HG03196 (cell line): Measurements from ENCODE around the gene EPHB3.

Source experiments
- ATAC-seq: cut with Tn5 transposase; IDR thresholded peaks from one replicate; pipeline ENCODE4 v1.9.1; 2021; ENCODE audit not compliant: unreplicated experiment

Gene EPHB3

DNA sequence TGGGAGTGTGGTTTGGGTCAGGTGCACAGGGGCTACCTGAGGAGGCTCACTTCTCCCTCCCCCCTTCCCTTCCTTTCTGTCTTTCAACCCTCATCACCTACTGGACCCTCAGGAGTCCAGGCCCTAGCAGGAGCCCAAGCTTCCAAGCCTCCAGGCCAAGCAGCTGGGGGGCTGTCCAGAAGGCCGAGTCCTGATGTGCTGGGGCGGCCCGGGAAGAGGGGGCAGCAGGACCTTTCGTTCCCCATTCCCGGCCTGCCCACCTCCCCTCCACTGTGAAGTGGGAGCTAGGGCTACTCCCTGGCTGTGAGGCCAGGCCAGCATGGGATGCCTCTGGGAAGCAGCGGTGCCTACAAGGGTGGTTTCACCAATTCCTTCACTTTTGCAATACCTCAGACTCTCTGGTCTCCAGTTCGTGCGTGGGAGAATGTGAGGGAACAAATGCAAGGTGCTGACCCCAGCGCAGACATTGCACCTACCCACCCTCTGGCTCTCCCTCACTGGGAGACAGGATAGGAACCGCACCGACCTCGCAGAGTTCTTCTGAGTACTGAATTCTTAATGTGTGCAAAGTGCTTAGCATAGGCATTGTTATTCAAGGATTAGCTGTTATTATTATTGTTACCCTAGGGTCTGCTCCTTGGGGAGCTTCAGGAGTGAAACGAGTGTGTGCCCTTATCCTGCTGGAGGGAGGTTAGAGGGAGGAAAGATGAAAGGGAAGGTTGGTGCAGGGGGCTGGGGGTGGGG lies 2.5 kb downstream of the EPHB3 start:
- ATAC-seq, result no peak

- no peak for ATAC-seq
Observed at GRCh38 chr3:184564685-184565385, 3.2 kb downstream of the EPHB3 start.

- no peak for ATAC-seq
Observed at GRCh38 chr3:184565421-184566211, 4.0 kb downstream of the EPHB3 start.

- no peak for ATAC-seq
Observed at GRCh38 chr3:184566441-184567414, 5.1 kb downstream of the EPHB3 start.

DNA sequence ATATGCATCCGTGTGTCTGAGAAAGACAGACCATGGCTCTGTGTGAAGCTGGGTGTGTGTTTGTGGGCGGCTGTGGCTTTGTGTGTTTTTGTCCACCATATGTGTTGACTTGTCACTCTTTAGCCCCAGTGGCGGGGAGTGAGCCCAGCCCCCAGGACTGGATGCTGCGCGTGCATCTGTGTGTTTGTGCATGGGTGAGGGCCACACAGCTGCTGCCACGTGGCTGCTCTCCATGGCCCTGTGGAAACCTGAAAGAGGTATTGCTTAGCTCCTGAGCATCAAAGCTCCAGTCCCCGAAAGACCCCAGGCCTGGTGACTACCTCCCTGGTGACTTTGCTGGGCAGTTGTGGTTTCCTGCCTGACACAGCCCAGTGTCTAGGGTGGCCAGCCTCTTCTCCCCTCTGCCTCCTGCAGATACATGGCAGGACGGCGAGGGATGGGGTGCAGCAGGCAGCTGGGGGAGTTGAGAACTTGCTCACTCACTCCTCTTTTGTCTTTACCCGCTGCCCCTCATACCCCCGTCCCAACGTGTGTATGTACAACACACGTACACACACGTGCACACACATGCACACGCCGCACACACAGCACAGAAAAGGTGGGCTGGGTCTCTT lies 6.5 kb downstream of the EPHB3 start:
- ATAC-seq, result no peak

DNA sequence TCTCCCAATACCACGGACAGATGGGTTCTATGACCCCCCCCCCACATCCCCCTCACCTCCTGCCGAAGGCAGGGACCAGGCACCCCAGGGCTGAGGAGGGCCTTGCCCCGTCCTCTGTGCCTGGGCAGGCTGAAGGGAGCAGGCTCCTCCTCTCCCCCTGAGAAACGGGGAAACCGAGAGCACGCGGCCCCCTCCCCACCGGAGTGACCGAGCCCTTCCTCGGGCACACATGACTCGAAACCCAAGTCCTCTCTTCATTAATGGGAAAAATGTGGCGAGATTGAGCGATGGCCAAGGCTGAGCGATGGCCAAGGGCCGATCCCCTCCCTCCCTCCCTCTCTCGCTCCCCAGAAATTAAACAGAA lies 7.0 kb downstream of the EPHB3 start:
- ATAC-seq, result no peak

GRCh38 chr3:184568924-184569829 lies 7.6 kb downstream of the EPHB3 start:
- no peak for ATAC-seq

DNA sequence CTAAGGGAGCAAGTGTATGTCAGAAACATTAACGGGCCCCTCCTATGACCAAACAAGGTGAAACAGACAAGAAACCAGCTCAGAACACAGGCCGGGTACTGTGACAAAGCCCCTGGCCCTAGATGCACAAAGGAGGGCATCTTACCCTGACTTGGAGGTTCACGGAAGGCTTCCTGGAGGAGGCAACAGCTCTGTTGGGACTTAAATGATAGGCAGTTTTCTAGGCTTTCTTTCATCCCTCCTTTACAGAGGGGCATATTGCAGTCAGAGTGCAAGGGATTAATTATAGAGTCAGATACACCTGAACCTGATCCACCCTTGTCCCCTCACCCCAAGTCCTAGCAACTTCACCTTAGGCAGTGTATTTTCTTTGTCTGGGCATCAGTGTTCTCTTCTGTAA lies 8.4 kb downstream of the EPHB3 start:
- no peak for ATAC-seq

DNA sequence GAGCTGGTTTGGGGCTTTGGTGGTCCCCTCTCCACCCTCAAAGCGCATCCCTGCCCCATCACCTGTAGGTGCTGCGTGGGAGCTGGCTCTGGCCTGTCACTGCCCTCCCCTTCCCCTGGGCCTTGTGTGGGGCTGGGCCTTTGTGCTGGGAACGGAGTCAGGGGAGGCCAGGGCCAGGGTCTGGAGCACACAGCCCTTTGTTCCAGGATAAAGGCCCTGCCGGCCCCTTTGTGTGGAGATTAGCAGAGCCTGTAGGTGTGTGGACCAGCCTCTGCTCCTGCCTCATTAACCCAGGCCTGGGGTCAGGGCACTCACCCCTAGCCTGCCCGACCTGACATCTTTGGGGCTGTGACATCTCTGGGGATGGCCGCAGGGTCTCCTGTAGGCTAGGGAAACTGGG lies 8.9 kb downstream of the EPHB3 start:
- no peak for ATAC-seq

GRCh38 chr3:184571750-184572377 lies 10.3 kb downstream of the EPHB3 start:
- ATAC-seq, result no peak

GRCh38 chr3:184572633-184573270 lies 11.2 kb downstream of the EPHB3 start:
- no peak for ATAC-seq

GRCh38 chr3:184574515-184575417 lies 13.2 kb downstream of the EPHB3 start:
- ATAC-seq, result no peak

DNA sequence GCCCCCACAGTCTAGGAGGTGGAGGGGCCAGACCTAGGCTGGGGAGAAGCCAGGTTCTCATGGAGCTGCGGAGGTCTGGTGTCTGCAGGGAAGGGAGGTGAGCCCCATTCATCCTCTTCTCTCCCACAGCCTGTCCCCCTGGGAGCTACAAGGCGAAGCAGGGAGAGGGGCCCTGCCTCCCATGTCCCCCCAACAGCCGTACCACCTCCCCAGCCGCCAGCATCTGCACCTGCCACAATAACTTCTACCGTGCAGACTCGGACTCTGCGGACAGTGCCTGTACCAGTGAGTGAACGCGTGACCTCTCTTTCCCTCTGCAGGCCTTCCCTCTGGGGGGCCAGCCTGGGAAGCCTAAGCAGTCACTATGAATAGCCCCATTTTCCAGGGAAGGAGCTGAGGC lies 14.1 kb downstream of the EPHB3 start:
- ATAC-seq, result no peak

DNA sequence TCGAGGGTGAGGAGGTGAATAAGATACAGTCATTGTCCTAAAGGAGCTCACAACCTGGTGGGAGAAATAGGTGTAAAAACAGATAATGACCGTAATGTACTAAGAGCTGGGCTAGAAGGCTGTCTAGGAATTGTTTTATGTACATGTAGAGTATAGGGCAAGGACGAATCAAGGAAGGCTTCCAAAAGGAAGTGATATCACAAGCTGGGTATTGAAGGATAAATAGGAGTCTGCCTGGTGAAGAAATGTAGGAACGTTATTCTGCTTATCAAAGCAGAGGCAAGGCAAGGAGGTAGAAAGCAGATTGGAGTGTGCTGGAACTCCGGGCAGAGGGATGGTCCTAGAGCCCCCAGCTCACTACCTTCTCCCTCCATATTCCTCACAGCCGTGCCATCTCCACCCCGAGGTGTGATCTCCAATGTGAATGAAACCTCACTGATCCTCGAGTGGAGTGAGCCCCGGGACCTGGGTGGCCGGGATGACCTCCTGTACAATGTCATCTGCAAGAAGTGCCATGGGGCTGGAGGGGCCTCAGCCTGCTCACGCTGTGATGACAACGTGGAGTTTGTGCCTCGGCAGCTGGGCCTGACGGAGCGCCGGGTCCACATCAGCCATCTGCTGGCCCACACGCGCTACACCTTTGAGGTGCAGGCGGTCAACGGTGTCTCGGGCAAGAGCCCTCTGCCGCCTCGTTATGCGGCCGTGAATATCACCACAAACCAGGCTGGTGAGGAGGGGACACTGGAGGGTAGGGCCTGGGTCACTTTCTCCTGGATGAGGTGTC lies 15.1 kb downstream of the EPHB3 start:
- no peak for ATAC-seq

- no peak for ATAC-seq
Observed at GRCh38 chr3:184577546-184577945, 16.0 kb downstream of the EPHB3 start.

GRCh38 chr3:184578218-184578617 lies 16.6 kb downstream of the EPHB3 start:
- no peak for ATAC-seq

GRCh38 chr3:184578822-184579221 lies 17.2 kb downstream of the EPHB3 start:
- ATAC-seq, result no peak
